Measurements from ENCODE around the gene C1QBP.

DNA sequence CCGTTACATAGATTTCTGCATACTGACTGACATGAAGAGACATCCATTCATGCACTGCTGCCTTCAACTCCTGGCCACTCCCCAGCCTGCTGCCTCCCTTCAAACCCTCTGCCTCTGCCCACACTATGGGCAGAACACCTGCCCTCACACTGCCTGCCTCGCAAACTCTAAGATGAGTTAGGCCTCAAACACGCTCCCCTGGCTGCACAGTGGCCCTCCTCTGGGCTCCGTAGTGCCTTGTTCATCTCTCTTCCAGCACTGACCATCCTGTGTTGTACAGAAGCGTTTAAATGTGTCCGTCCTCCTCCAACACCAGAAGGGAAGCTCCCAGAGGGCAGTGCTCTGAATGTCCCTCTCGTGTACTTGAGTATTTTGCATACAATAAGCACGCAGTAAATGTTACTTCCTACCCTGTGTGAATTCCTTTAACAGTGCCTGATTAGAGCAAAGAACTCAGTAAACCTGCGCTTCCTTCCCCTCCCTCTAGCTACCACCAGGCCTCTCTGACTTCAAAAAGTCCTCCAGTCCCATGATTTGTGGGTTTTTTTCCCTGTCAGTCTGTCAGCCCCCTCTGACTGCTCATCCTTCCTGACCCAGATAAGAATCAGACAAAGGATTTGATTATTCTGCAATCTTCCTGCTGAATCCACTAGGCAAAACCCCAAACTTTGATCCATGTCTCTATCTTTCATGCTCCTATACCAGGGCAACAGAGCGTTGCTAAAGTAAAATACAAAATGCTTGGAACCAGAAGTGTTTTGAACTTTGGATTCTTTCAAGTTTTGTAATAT is 26.0 kb upstream of the C1QBP start:
- no peak for TF ChIP-seq CTCF (IDR thresholded peaks at IDR 0.05)
- no peak for TF ChIP-seq POLR2A (IDR thresholded peaks at IDR 0.05)

Measured in ovary (tissue), 3 donors.